MCF 10A (cell line): Measurements from ENCODE around the gene ZNF165. TPM values are rescaled to one million over a fixed set of nuclear protein-coding genes. Genes with fewer than 3 reads are reported as not detected.

Experiments
- BruUV-seq: library from RNA; stranded (reverse); fragments of 400-500 nt; replicated peaks from 2 replicates; lab custom pipeline; 2021; lab: Mats Ljungman, UMichigan
- CTCF ChIA-PET: fragments of 300-600 bp; sonication (Branson Sonifier 250); formaldehyde crosslinking; extraction: SDS; loops from one replicate; lab custom pipeline; 2021; ENCODE audit warnings: antibody characterized with exemption, inconsistent platforms; lab: Yijun Ruan, JAX
- POLR2A ChIA-PET: fragments of 300-600, 350-650 bp; sonication (Branson Sonifier 250); formaldehyde crosslinking; extraction: SDS; loops from one replicate; lab custom pipeline; 2020; ENCODE audit warnings: antibody characterized with exemption, inconsistent platforms; lab: Yijun Ruan, JAX
- DNase-seq: peaks from one replicate; pipeline ENCODE4 v3.0.0-alpha.2; 2018; ENCODE audit not compliant: unreplicated experiment
- H3K27ac Mint-ChIP-seq: one replicate; pipeline ENCODE4 v1.8.0; 2022; ENCODE audit warnings: mild to moderate bottlenecking, low read depth, mixed read lengths; ENCODE audit not compliant: unreplicated experiment
- H3K27me3 Mint-ChIP-seq: one replicate; pipeline ENCODE4 v1.8.0; 2022; ENCODE audit warnings: mixed read lengths; ENCODE audit not compliant: insufficient read depth, unreplicated experiment
- H3K36me3 Mint-ChIP-seq: one replicate; pipeline ENCODE4 v1.8.0; 2022; ENCODE audit warnings: mild to moderate bottlenecking, moderate library complexity, mixed read lengths; ENCODE audit not compliant: insufficient read depth, unreplicated experiment
- H3K4me1 Mint-ChIP-seq: one replicate; pipeline ENCODE4 v1.8.0; 2022; ENCODE audit warnings: mixed read lengths; ENCODE audit not compliant: insufficient read depth, unreplicated experiment
- H3K4me3 Mint-ChIP-seq: one replicate; pipeline ENCODE4 v1.8.0; 2022; ENCODE audit warnings: mild to moderate bottlenecking, moderate library complexity, mixed read lengths; ENCODE audit not compliant: unreplicated experiment
- H3K9me3 Mint-ChIP-seq: one replicate; pipeline ENCODE4 v1.8.0; 2022; ENCODE audit warnings: mixed read lengths; ENCODE audit not compliant: unreplicated experiment
- intact Hi-C: fragments of 100-400 bp; cut with micrococcal nuclease; formaldehyde crosslinking; loops from 2 replicates; pipeline ENCODE4 v1.14.1; 2022
- total RNA-seq: library from RNA; stranded (reverse); gene quantifications from 2 replicates; pipeline ENCODE4 v1.2.3, GENCODE V29; 2022
- TF ChIP-seq, protein P1 (sequence below): fragments of 200-600 bp; IDR thresholded peaks from one replicate; pipeline ENCODE4 v1.8.0; 2022; ENCODE audit warnings: antibody characterized with exemption, mild to moderate bottlenecking; ENCODE audit not compliant: unreplicated experiment

Gene ZNF165
- total RNA-seq, 1 experiment from 2014 or later: 7.1 TPM

DNA sequence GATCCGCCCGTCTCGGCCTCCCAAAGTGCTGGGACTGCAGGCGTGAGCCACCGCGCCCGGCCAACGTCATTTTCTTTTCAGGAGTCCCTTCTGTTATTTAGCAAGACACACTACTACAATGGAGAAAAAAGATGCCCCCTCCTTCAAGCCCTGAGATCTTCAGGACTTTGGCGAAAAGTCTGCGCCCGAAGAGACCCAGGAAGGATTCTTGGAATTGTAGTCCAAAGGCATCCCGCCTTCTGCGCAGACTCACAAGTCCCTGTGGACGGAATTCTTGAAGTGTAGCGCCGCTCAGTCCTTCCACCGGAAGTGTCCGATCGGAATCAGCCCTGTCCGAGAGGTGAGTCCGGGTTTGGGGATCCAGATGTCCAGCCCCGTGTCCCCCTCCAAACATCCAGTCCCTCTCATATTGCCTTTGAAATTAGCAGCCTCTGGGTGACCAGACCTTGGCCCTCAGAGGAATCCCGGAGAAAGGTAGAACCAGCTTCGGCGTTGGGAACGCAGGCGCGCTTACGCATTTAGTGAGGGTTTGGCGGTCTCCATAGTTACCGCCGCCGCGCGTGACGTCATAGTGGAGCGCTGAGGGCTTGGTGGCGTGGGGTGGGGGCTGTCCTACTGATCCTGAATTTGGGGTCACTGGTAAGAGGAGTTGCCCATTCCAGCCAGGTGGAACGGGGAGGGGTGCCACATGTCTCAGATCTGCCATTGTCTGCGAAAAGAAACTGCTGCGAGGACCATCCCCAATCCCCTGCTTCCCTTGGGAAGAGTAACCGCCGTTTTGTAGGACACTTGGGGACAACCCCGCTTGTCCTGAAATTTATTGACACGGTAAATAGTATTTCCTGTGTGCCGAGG, 490 bp downstream of the ZNF165 start:
- Mint-ChIP-seq H3K36me3 (peaks cover 5% of the 10 kb centered on the region), H3K27ac (peak overlapping the region; percentile 99), H3K4me1 (peaks cover 13% of the 10 kb centered on the region), H3K9me3 (no peaks in the 10 kb centered on the region), H3K4me3 (peak overlapping the region; percentile 80), H3K27me3 (no peaks in the 10 kb centered on the region)
- peak; percentile 97 for DNase-seq
- ChIA-PET CTCF (no interaction called here), POLR2A (interaction anchor here (0.8 to 2.8 kb wide), 8 partner anchors 24 to 903 kb away, joined by 3 to 18 read pairs (median 4); partner anchors contain the start of genes ZKSCAN8, ZSCAN16 and ZSCAN31)
- intact Hi-C loops: loop anchor here (1.0 to 10.0 kb wide), 4 partner anchors 24 to 266 kb away; partner anchors contain the start of gene ZSCAN16
- TF ChIP-seq, protein P1, sequence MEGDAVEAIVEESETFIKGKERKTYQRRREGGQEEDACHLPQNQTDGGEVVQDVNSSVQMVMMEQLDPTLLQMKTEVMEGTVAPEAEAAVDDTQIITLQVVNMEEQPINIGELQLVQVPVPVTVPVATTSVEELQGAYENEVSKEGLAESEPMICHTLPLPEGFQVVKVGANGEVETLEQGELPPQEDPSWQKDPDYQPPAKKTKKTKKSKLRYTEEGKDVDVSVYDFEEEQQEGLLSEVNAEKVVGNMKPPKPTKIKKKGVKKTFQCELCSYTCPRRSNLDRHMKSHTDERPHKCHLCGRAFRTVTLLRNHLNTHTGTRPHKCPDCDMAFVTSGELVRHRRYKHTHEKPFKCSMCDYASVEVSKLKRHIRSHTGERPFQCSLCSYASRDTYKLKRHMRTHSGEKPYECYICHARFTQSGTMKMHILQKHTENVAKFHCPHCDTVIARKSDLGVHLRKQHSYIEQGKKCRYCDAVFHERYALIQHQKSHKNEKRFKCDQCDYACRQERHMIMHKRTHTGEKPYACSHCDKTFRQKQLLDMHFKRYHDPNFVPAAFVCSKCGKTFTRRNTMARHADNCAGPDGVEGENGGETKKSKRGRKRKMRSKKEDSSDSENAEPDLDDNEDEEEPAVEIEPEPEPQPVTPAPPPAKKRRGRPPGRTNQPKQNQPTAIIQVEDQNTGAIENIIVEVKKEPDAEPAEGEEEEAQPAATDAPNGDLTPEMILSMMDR: no peak
- BruUV-seq: TSS peak; percentile 79

DNA sequence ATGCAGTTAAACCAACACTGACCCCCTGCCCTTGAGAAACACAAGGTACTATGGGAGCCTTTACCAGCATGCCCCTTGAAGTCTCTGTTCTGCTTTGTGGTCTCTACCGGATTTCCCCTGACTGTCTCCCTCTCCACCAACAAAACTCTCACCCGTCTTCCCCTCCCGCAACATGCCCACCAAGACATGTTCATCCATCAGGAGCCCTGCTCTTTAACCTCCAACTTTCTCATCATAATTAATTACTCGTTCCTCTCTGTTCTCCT, 1.1 kb downstream of the ZNF165 start:
- POLR2A ChIA-PET: interaction anchor here (0.9 to 2.8 kb wide), 9 partner anchors 23 to 506 kb away, joined by 3 to 18 read pairs (median 4); partner anchors contain the start of genes ZKSCAN8, ZSCAN16 and ZSCAN31
- Mint-ChIP-seq H3K27me3 (no peaks in the 10 kb centered on the region), H3K36me3 (peaks cover 9% of the 10 kb centered on the region), H3K4me1 (peaks cover 13% of the 10 kb centered on the region), H3K27ac (peak overlapping the region; percentile 99), H3K9me3 (no peaks in the 10 kb centered on the region), H3K4me3 (peak overlapping the region; percentile 80)
- CTCF ChIA-PET: interaction anchor here (0.6 to 0.7 kb wide), 3 partner anchors 114 to 1735 kb away, joined by 4 to 6 read pairs (median 4); no protein-coding TSS in a partner anchor
- TF ChIP-seq, protein P1: no peak
- no peak for DNase-seq
- no TSS peak for BruUV-seq
- intact Hi-C loops: loop anchor here (2.0 to 10.0 kb wide), 3 partner anchors 23 to 267 kb away; a partner anchor contains a TSS

DNA sequence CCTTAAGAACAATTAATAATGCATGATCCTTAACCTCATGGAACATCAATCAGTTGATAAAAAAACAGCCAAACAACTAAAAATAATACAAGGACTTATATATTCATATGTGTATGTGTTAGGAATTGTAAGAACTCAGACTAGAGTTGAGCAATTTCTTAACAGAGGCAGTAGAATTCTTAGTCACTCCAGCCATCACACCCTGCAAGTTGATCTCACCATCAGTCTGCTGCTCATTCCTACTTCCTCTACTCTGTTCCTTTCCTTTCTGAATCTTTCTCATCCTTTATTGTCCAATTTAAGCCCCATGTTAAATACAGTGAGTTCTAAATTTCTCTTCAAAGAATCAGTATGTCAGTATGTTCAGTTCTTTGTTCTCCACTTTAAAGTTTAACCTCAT, 2.6 kb downstream of the ZNF165 start:
- Mint-ChIP-seq H3K4me3 (no peak overlapping the region), H3K27ac (no peak overlapping the region), H3K27me3 (no peaks in the 10 kb centered on the region), H3K36me3 (peaks cover 20% of the 10 kb centered on the region), H3K4me1 (peaks cover 13% of the 10 kb centered on the region), H3K9me3 (peaks cover 6% of the 10 kb centered on the region)
- TF ChIP-seq, protein P1: no peak
- DNase-seq: no peak
- ChIA-PET CTCF (no interaction called here), POLR2A (interaction anchor here (1.0 kb wide), 1 partner anchor 21 kb away, joined by 3 read pairs; no protein-coding TSS in a partner anchor)
- BruUV-seq: no TSS peak
- intact Hi-C loops: loop anchor here (10.0 kb wide), 1 partner anchor 268 kb away; a partner anchor contains a TSS

DNA sequence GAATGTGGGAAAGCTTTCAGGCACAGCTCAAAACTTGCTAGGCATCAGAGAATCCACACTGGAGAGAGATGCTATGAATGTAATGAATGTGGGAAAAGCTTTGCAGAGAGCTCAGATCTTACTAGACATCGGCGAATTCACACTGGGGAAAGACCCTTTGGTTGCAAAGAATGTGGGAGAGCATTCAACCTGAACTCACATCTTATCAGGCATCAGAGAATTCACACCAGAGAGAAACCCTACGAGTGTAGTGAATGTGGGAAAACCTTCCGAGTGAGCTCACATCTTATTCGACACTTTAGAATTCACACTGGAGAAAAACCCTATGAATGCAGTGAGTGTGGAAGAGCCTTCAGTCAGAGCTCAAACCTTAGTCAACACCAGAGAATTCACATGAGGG, 8.7 kb downstream of the ZNF165 start:
- BruUV-seq: no TSS peak
- peaks cover 42% of the 10 kb centered on the region for H3K36me3 Mint-ChIP-seq
- ChIA-PET POLR2A (interaction anchor here (3.0 kb wide), 1 partner anchor 16 kb away, joined by 12 read pairs; no protein-coding TSS in a partner anchor), CTCF (interaction anchor here (0.6 to 0.8 kb wide), 2 partner anchors 10 to 454 kb away, joined by 3 to 4 read pairs; no protein-coding TSS in a partner anchor)
- H3K4me1 Mint-ChIP-seq: no peaks in the 10 kb centered on the region
- no peaks in the 10 kb centered on the region for H3K27me3 Mint-ChIP-seq
- intact Hi-C loops: loop anchor here (10.0 kb wide), 1 partner anchor 274 kb away; a partner anchor contains a TSS
- no peak overlapping the region for H3K27ac Mint-ChIP-seq
- H3K4me3 Mint-ChIP-seq: no peak overlapping the region
- H3K9me3 Mint-ChIP-seq: peaks cover 26% of the 10 kb centered on the region
- TF ChIP-seq, protein P1: no peak
- no peak for DNase-seq
